Measurements from ENCODE around the gene ZNF774. TPM values are rescaled to one million over a fixed set of nuclear protein-coding genes. Genes with fewer than 3 reads are reported as not detected.

The ZNF774 gene
- total and polyA plus RNA-seq, 2 of the 8 experiments (the other 6 are each of a cell fraction or from before 2014, with no cell fraction given): 0.82 to 2.6 TPM

- Histone ChIP-seq H2AK5ac (ENCODE audit: low read depth, low read length) (no peak overlapping the region), H3K4me2 (ENCODE audit: insufficient read depth in 1 of 2, low read depth in 2 of 2, low read length in 2 of 2) (no peak overlapping the region), H3K79me1 (ENCODE audit: low read depth, low read length) (no peaks in the 10 kb centered on the region), H4K8ac (ENCODE audit: extremely low read depth, insufficient read depth, low read length) (no peak overlapping the region), H2BK20ac (ENCODE audit: low read length) (no peak overlapping the region), H3K4me1 (replicated peaks in 1 of 4; ENCODE audit: control insufficient read depth in 3 of 4, insufficient read depth in 4 of 4, low read length in 3 of 4) (no peaks in the 10 kb centered on the region), H3K23me2 (ENCODE audit: low read depth, low read length) (no peaks in the 10 kb centered on the region), H3K27ac (ENCODE audit: low read depth, low read length) (no peak overlapping the region), H4K20me1 (replicated peaks in 1 of 2; ENCODE audit: control insufficient read depth in 1 of 2, insufficient read depth in 2 of 2, low read length in 2 of 2) (no peaks in the 10 kb centered on the region), H2AFZ (ENCODE audit: low read length) (no peak overlapping the region), H3K23ac (ENCODE audit: insufficient read length) (no peak overlapping the region), H3K4me3 (ENCODE audit: extremely low read depth in 1 of 4, insufficient read depth in 2 of 4, low read depth in 3 of 4, low read length in 4 of 4) (no peak overlapping the region), H3K79me2 (ENCODE audit: control insufficient read depth in 1 of 2, insufficient read depth in 2 of 2, low read length in 2 of 2) (no peaks in the 10 kb centered on the region), H3K9me3 (ENCODE audit: insufficient read depth in 2 of 2, low read depth in 1 of 2, low read length in 1 of 2) (no peaks in the 10 kb centered on the region), H2BK15ac (ENCODE audit: low read length) (no peak overlapping the region), H3K4ac (replicated peaks; ENCODE audit: insufficient read length, low read depth, low read length) (no peak overlapping the region), H2BK12ac (ENCODE audit: low read depth, low read length) (no peak overlapping the region), H2BK5ac (ENCODE audit: low read depth, low read length) (no peak overlapping the region), H3K27me3 (replicated peaks in 1 of 4; ENCODE audit: control insufficient read depth in 3 of 4, extremely low read depth in 1 of 4, insufficient read depth in 3 of 4, low read length in 3 of 4) (0 out of 7 replicates have a peak, but pooled peaks cover 0 to 3% (median 0%) of the 10 kb centered on the region in 4 experiments), H4K5ac (ENCODE audit: insufficient read length, low read depth, low read length) (no peak overlapping the region), H3K56ac (replicated peaks; ENCODE audit: insufficient read length, low read depth, low read length) (no peak overlapping the region), H3K18ac (ENCODE audit: extremely low read depth, low read length) (no peak overlapping the region), H3K14ac (ENCODE audit: insufficient read length) (no peak overlapping the region), H3K9ac (replicated peaks in 1 of 4; ENCODE audit: extremely low read depth in 1 of 4, low read depth in 3 of 4, low read length in 3 of 4) (no peak overlapping the region), H3K36me3 (ENCODE audit: control insufficient read depth in 2 of 4, insufficient read depth in 4 of 4, low read length in 3 of 4) (no peaks in the 10 kb centered on the region), H2BK120ac (replicated peaks; ENCODE audit: low read depth, low read length) (no peak overlapping the region), H4K91ac (replicated peaks; ENCODE audit: insufficient read length, low read length) (no peak overlapping the region)
- DNase-seq (ENCODE audit: low read depth in 1 of 2, low spot score in 2 of 2) (no peak), FAIRE-seq (no peak)
- POLR2A ChIA-PET (ENCODE audit: partially characterized antibody): no interaction called here
- WGBS, 2 experiments (ENCODE audit: extremely low coverage in 1 of 2, insufficient coverage in 1 of 2, insufficient read length in 1 of 2, insufficient replicate concordance in 2 of 2, low coverage in 1 of 2, low lambda C conversion rate in 2 of 2, missing lambda C conversion rate in 1 of 2): 74% methylated on average over 4 of the region's 4 CpGs; no CpG with 5 or more reads in 1 of the 2 experiments
- CTCF ChIA-PET (ENCODE audit: partially characterized antibody): interaction anchor here (1.0 to 9.0 kb wide), 4 partner anchors 10 to 117 kb away, joined by 3 to 89 read pairs (median 11); no protein-coding TSS in a partner anchor
- no peak for TF ChIP-seq SAP30 (IDR thresholded peaks at IDR 0.05; ENCODE audit: insufficient read depth, insufficient replicate concordance, low read length)
- TF ChIP-seq SP2 (IDR thresholded peaks at IDR 0.05; ENCODE audit: low read length): no peak
- no peak for TF ChIP-seq BCL11A (IDR thresholded peaks at IDR 0.05; ENCODE audit: low read depth in 2 of 2, low read length in 2 of 2)
- no peak for TF ChIP-seq MAFK (IDR thresholded peaks at IDR 0.05; ENCODE audit: low read depth, low read length)
- TF ChIP-seq CEBPB (IDR thresholded peaks at IDR 0.05; ENCODE audit: low read depth, low read length): no peak
- no peak for TF ChIP-seq TCF12 (IDR thresholded peaks at IDR 0.05; ENCODE audit: low read depth, low read length)
- TF ChIP-seq E2F6 (IDR thresholded peaks at IDR 0.05): no peak
- TF ChIP-seq SIN3A (conservative IDR thresholded peaks at IDR 0.05 in 1 of 2, IDR thresholded peaks at IDR 0.05 in 1 of 2; ENCODE audit: low read depth in 1 of 2, low read length in 2 of 2): no peak
- TF ChIP-seq RFX5 (IDR thresholded peaks at IDR 0.05; ENCODE audit: borderline replicate concordance, low read depth, low read length): no peak
- TF ChIP-seq POLR2A (IDR thresholded peaks at IDR 0.05; ENCODE audit: control extremely low read depth in 1 of 2, low read depth in 2 of 2, low read length in 2 of 2): no peak
- TF ChIP-seq CHD2 (IDR thresholded peaks at IDR 0.05; ENCODE audit: low read length): no peak
- no peak for TF ChIP-seq CBX8 (IDR thresholded peaks at IDR 0.05; ENCODE audit: borderline replicate concordance, low read depth, low read length)
- TF ChIP-seq SRF (IDR thresholded peaks at IDR 0.05; ENCODE audit: low read depth, low read length): no peak
- no peak for TF ChIP-seq SP1 (IDR thresholded peaks at IDR 0.05; ENCODE audit: low read depth, low read length)
Observed at GRCh38 chr15:90364251-90364650, 12.2 kb downstream of the ZNF774 start.

Measured in H1 (cell line).